Measurements from ENCODE around the gene RAB40C.

DNA sequence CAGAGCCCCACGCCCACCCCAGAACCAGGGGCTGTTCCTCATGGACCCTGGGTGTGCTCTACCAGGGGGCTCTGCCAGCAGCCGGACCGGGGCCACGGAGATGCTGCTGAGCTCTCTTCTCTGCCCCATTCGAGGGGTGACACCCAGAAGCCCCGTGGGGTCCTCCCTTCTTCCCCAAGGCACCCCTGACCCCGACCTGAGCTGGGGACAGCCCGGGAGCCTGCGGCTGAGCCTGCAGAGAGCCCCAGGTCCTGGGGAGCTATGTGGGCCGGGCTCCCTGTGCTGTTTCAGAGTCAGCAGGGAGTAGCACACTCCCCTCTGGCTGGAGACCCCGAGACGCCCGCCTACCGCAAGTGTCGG lies 30.9 kb upstream of the RAB40C start:
- TF ChIP-seq CTCF (IDR thresholded peaks at IDR 0.05) (no peak), POLR2A (IDR thresholded peaks at IDR 0.05) (no peak)

Data from lower leg skin (tissue), 3 donors.